Measurements from ENCODE around the gene ZNHIT1.
"Not testable (repeated sequence)": the region's sequence is repeated elsewhere in the genome, so short reads cannot be mapped to it uniquely, and the experiment has no call there.

- not testable (repeated sequence) for TF ChIP-seq POLR2A, CTCF (IDR thresholded peaks at IDR 0.05)
Observed at GRCh38 chr7:101199522-101199921, 18.4 kb upstream of the ZNHIT1 start.

All from prostate gland (tissue), 2 donors.